Small intestine (tissue), 7 donors: ENCODE measurements around the gene PCED1B. TPM values are rescaled to one million over a fixed set of nuclear protein-coding genes. Genes with fewer than 3 reads are reported as not detected.

ENCODE experiments used
- DNase-seq, 2 donors: peaks; one replicate each; pipeline versions ENCODE4 v3.0.0 to v3.0.0-alpha.2; 2013
- FAIRE-seq: peaks from 2 replicates; lab custom pipeline; 2012; peaks lifted over from hg19 to GRCh38; lab: Jason Lieb, UNC
- H3K27ac ChIP-seq, 3 donors: one replicate each; pipeline ENCODE4 v1.5.1; 2013; ENCODE audit warnings: low read length in 2 of 3, mild to moderate bottlenecking in 2 of 3, control low read depth in 1 of 3, inconsistent platforms in 1 of 3, low read depth in 1 of 3, moderate library complexity in 1 of 3
- H3K27me3 ChIP-seq, 3 donors: one replicate each; pipeline ENCODE4 v1.6.1; 2013; ENCODE audit warnings: low read length in 3 of 3, inconsistent platforms in 1 of 3; ENCODE audit not compliant: control insufficient read depth in 3 of 3, insufficient read depth in 3 of 3
- H3K36me3 ChIP-seq, 3 donors: one replicate each; pipeline ENCODE4 v1.6.1; 2013; ENCODE audit warnings: low read length in 3 of 3, inconsistent platforms in 1 of 3, low read depth in 1 of 3, mild to moderate bottlenecking in 1 of 3, moderate library complexity in 1 of 3; ENCODE audit not compliant: control insufficient read depth in 3 of 3, insufficient read depth in 2 of 3
- H3K4me1 ChIP-seq, 3 donors: one replicate each; pipeline ENCODE4 v1.6.1; 2013; ENCODE audit warnings: low read length in 2 of 3, inconsistent platforms in 1 of 3, low read depth in 1 of 3, mild to moderate bottlenecking in 1 of 3, moderate library complexity in 1 of 3; ENCODE audit not compliant: control insufficient read depth in 3 of 3, insufficient read depth in 2 of 3
- H3K4me3 ChIP-seq, 3 donors: one replicate each; pipeline ENCODE4 v1.5.1; 2013; ENCODE audit warnings: low read length in 3 of 3, control low read depth in 1 of 3, inconsistent platforms in 1 of 3, low read depth in 1 of 3, mild to moderate bottlenecking in 1 of 3, moderate library complexity in 1 of 3
- H3K9me3 ChIP-seq, 2 donors: one replicate each; pipeline ENCODE4 v1.6.1; 2013; ENCODE audit warnings: low read depth in 1 of 2, low read length in 1 of 2; ENCODE audit not compliant: control insufficient read depth in 2 of 2, insufficient read depth in 1 of 2
- WGBS, 3 donors: extraction: QIAGEN DNeasy Blood & Tissue Kit; methylation state at CpG; one replicate each; pipeline ENCODE4 v1.1.7; 2013; 5-methylcytosine and 5-hydroxymethylcytosine counted together
- polyA plus RNA-seq, 4 donors: library from polyadenylated mRNA; stranded (reverse) in 3 of 4; unstranded in 1 of 4; fragments of 200-250 nt in 3 of 4; fragments of 120-200 nt in 1 of 4; gene quantifications; one replicate each; pipeline versions ENCODE4 v1.2.1 to v1.2.3, GENCODE V29; 2013
- donor health status: healthy with polysubstance abuse.
- donor health status: control.
- donor health status: control.
- donor health status: Bipolar disorder and iron deficiency.
- donor health status: healthy.

PCED1B gene
- polyA plus RNA-seq, 4 donors = 1.4 to 4.5 (median 1.6) TPM; not detected in 1

- no peaks in the 10 kb centered on the region for H3K27me3 ChIP-seq
- H3K9me3 ChIP-seq = peaks cover 0 to 4% of the 10 kb centered on the region in 2 donors
- H3K4me3 ChIP-seq = no peak overlapping the region
- peaks cover 0 to 12% (median 0%) of the 10 kb centered on the region in 3 donors for H3K36me3 ChIP-seq
- H3K27ac ChIP-seq = no peak overlapping the region
- FAIRE-seq (no peak), DNase-seq (peak in 1 of 2 donors; percentile 52)
- H3K4me1 ChIP-seq = peaks cover 0 to 10% (median 0%) of the 10 kb centered on the region in 3 donors
- 18 to 61% (median 45%) methylated on average over 7 of the region's 7 CpGs for WGBS, 3 donors
These were observed 152.0 kb downstream of the PCED1B start for GRCh38 chr12:47231456-47231855.

DNA sequence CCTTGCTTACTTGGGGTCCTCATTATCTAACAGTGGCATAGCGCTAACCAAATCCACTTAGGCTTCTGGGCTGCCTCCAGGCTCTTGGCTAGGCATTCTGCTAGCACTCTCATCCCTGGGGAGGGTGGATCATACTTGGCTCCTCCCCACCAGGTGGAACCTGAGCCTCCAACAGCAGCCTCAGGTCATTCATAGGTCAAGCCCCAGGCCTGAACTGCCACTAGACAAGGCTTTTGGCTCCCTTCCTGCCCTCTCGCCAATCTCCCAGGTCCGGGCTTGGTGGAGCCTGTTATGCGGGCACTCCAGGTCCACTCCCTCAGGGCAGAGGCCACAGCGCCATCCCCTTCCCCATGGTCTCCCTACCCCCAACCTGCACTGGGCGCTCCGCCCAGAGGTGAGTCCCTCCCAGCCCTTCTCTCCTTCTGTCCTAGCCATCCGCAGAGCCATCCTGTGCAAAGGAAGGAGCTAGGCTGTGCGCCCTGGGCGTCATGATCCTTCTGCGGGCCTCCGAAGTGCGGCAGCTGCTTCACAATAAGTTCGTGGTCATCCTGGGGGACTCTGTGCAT, 155.2 kb downstream of the PCED1B start:
- Histone ChIP-seq H3K36me3 (peaks cover 0 to 12% (median 0%) of the 10 kb centered on the region in 3 donors), H3K4me3 (no peak overlapping the region), H3K9me3 (peaks cover 0 to 4% of the 10 kb centered on the region in 2 donors), H3K4me1 (peaks cover 0 to 10% (median 2%) of the 10 kb centered on the region in 3 donors), H3K27ac (no peak overlapping the region), H3K27me3 (no peaks in the 10 kb centered on the region)
- DNase-seq (no peak), FAIRE-seq (no peak)
- 96 to 97% (median 97%) methylated on average over 14 of the region's 14 CpGs for WGBS, 3 donors

DNA sequence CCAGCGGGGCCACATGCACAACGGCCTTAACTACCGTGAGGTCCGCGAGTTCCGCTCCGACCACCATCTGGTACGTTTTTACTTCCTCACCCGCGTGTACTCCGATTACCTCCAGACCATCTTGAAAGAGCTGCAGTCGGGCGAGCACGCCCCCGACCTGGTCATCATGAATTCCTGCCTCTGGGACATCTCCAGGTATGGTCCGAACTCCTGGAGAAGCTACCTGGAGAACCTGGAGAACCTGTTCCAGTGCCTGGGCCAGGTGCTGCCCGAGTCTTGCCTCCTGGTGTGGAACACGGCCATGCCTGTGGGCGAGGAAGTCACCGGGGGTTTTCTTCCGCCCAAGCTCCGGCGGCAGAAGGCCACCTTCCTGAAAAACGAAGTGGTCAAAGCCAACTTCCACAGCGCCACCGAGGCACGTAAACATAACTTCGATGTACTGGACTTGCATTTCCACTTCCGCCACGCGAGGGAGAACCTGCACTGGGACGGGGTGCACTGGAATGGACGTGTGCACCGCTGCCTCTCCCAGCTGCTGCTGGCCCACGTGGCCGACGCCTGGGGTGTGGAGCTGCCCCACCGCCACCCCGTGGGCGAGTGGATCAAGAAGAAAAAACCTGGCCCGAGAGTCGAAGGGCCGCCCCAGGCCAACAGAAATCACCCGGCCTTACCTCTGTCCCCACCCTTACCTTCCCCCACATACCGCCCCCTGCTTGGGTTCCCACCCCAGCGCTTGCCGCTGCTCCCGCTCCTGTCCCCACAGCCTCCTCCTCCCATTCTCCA, 156.0 kb downstream of the PCED1B start:
- 97 to 98% (median 98%) methylated on average over 48 of the region's 48 CpGs for WGBS, 3 donors
- Histone ChIP-seq H3K9me3 (peaks cover 0 to 4% of the 10 kb centered on the region in 2 donors), H3K27ac (no peak overlapping the region), H3K4me3 (no peak overlapping the region), H3K36me3 (peaks cover 0 to 12% (median 0%) of the 10 kb centered on the region in 3 donors), H3K27me3 (no peaks in the 10 kb centered on the region), H3K4me1 (peaks cover 0 to 10% (median 2%) of the 10 kb centered on the region in 3 donors)
- no peak for DNase-seq
- FAIRE-seq = no peak

- peaks cover 0 to 12% (median 0%) of the 10 kb centered on the region in 3 donors for H3K36me3 ChIP-seq
- peaks cover 0 to 8% (median 2%) of the 10 kb centered on the region in 3 donors for H3K4me1 ChIP-seq
- H3K27ac ChIP-seq = peak overlapping the region in 1 of 3 donors; percentile 36
- H3K9me3 ChIP-seq = peaks cover 0 to 4% of the 10 kb centered on the region in 2 donors
- H3K27me3 ChIP-seq = no peaks in the 10 kb centered on the region
- DNase-seq (no peak), FAIRE-seq (no peak)
- no peak overlapping the region for H3K4me3 ChIP-seq
- 91 to 97% (median 96%) methylated on average over 13 of the region's 13 CpGs for WGBS, 3 donors
These were observed 156.8 kb downstream of the PCED1B start for GRCh38 chr12:47236109-47236714.

- Histone ChIP-seq H3K27me3 (no peaks in the 10 kb centered on the region), H3K4me1 (peaks cover 0 to 2% (median 0%) of the 10 kb centered on the region in 3 donors), H3K27ac (no peak overlapping the region), H3K36me3 (peaks cover 0 to 12% (median 0%) of the 10 kb centered on the region in 3 donors), H3K4me3 (no peak overlapping the region), H3K9me3 (peaks cover 0 to 4% of the 10 kb centered on the region in 2 donors)
- no peak for FAIRE-seq
- no peak for DNase-seq
- WGBS, 3 donors = 80 to 81% (median 81%) methylated on average over 1 of the region's 1 CpG
These were observed 158.4 kb downstream of the PCED1B start for GRCh38 chr12:47237751-47238211.

- FAIRE-seq (no peak), DNase-seq (no peak)
- Histone ChIP-seq H3K4me1 (peaks cover 0 to 2% (median 0%) of the 10 kb centered on the region in 3 donors), H3K27ac (peak overlapping the region in 1 of 3 donors; percentile 17), H3K9me3 (peaks cover 0 to 4% of the 10 kb centered on the region in 2 donors), H3K4me3 (no peak overlapping the region), H3K36me3 (peaks cover 0 to 12% (median 0%) of the 10 kb centered on the region in 3 donors), H3K27me3 (no peaks in the 10 kb centered on the region)
These were observed 159.3 kb downstream of the PCED1B start for GRCh38 chr12:47238669-47239114.

DNA sequence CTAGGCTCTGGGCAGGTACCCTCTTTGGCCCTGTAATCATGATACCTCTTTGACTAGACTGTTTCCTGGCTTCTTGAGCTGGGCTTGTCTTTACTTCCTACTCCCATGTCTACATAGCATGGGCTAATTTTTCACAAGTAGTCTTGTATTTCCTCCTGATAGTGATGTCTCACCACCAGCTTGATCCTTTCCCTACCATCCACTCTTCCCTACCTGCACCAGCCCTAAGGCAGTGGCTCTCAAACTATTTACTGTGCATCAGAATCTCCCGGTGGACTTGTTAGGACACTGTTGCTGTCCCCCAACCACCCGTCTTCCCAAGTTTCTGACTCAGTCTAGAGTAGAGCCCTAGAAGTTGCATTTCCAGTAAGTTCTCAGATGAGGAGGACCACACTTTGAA, 163.0 kb downstream of the PCED1B start:
- H3K27me3 ChIP-seq = no peaks in the 10 kb centered on the region
- H3K4me3 ChIP-seq = no peak overlapping the region
- H3K9me3 ChIP-seq = no peaks in the 10 kb centered on the region
- no peak overlapping the region for H3K27ac ChIP-seq
- DNase-seq (no peak), FAIRE-seq (no peak)
- 91 to 96% (median 96%) methylated on average over 2 of the region's 2 CpGs for WGBS, 3 donors
- H3K4me1 ChIP-seq = peaks cover 0 to 2% (median 0%) of the 10 kb centered on the region in 3 donors
- no peaks in the 10 kb centered on the region for H3K36me3 ChIP-seq

- Histone ChIP-seq H3K36me3 (no peaks in the 10 kb centered on the region), H3K9me3 (peaks cover 0 to 2% of the 10 kb centered on the region in 2 donors), H3K4me3 (no peak overlapping the region), H3K4me1 (peaks cover 0 to 3% (median 0%) of the 10 kb centered on the region in 3 donors), H3K27ac (no peak overlapping the region), H3K27me3 (no peaks in the 10 kb centered on the region)
- FAIRE-seq (no peak), DNase-seq (peak in 1 of 2 donors; percentile 39)
- WGBS, 3 donors = 44 to 62% (median 47%) methylated on average over 2 of the region's 2 CpGs
These were observed 165.4 kb downstream of the PCED1B start for GRCh38 chr12:47244835-47245234.
